GM10248 (cell line): ENCODE measurements around the gene KLF2.

Source experiments
- CTCF ChIA-PET: fragments of 300-600 bp; sonication (Branson Sonifier 250); formaldehyde crosslinking; extraction: SDS; loops from one replicate; lab custom pipeline; 2021; ENCODE audit warnings: antibody characterized with exemption; lab: Yijun Ruan, JAX
- POLR2A ChIA-PET: fragments of 350-650 bp; sonication (Branson Sonifier 250); formaldehyde crosslinking; extraction: SDS; loops from one replicate; lab custom pipeline; 2020; ENCODE audit warnings: antibody characterized with exemption; lab: Yijun Ruan, JAX
- DNase-seq: peaks from one replicate; pipeline ENCODE4 v3.0.0; 2012; ENCODE audit errors: extremely low spot score
- TF ChIP-seq, protein P1 (sequence below): IDR thresholded peaks from 2 replicates; pipeline ENCODE4 v1.5.1; 2012; ENCODE audit warnings: mild to moderate bottlenecking, low read depth; ENCODE audit errors: extremely low read depth, missing control alignments, control extremely low read depth

Gene KLF2

DNA sequence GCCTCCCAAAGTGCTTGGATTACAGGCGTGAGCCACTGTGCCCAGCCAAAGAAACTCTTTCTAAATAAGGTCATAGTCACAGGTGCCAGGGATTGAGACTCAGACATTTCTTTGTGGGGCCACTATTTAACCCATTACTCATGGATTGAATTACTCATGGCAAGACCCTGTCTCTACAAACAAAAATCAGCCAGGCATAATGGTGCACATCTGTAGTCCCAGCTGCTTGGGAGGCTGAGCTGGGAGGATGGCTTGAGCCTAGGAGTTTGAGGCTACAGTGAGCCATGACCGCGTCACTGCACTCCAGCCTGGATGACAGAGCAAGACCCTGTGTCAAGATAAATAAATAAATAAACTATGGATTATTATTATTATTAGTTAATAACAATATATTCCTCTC, 3.6 kb upstream of the KLF2 start:
- CTCF ChIA-PET: interaction anchor here (0.8 to 1.4 kb wide), 3 partner anchors 8 to 74 kb away, joined by 3 to 4 read pairs (median 3); no protein-coding TSS in a partner anchor
- POLR2A ChIA-PET: no interaction called here

DNA sequence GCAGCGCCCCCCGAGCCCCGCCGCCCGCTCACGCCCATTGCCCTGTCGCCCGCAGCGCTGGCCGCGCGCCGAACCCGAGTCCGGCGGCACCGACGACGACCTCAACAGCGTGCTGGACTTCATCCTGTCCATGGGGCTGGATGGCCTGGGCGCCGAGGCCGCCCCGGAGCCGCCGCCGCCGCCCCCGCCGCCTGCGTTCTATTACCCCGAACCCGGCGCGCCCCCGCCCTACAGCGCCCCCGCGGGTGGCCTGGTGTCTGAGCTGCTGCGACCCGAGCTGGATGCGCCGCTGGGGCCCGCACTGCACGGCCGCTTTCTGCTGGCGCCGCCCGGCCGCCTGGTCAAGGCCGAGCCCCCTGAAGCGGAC, 518 bp downstream of the KLF2 start:
- DNase-seq: no peak
- ChIA-PET POLR2A (interaction anchor here (1.0 to 1.8 kb wide), 6 partner anchors 9 to 57 kb away, joined by 3 to 16 read pairs (median 4); no protein-coding TSS in a partner anchor), CTCF (no interaction called here)
- TF ChIP-seq, protein P1, sequence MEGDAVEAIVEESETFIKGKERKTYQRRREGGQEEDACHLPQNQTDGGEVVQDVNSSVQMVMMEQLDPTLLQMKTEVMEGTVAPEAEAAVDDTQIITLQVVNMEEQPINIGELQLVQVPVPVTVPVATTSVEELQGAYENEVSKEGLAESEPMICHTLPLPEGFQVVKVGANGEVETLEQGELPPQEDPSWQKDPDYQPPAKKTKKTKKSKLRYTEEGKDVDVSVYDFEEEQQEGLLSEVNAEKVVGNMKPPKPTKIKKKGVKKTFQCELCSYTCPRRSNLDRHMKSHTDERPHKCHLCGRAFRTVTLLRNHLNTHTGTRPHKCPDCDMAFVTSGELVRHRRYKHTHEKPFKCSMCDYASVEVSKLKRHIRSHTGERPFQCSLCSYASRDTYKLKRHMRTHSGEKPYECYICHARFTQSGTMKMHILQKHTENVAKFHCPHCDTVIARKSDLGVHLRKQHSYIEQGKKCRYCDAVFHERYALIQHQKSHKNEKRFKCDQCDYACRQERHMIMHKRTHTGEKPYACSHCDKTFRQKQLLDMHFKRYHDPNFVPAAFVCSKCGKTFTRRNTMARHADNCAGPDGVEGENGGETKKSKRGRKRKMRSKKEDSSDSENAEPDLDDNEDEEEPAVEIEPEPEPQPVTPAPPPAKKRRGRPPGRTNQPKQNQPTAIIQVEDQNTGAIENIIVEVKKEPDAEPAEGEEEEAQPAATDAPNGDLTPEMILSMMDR: peak; percentile 21

More for the DNA sequence above, 3.6 kb upstream of the KLF2 start:
- no peak for DNase-seq
- TF ChIP-seq, protein P1: no peak

DNA sequence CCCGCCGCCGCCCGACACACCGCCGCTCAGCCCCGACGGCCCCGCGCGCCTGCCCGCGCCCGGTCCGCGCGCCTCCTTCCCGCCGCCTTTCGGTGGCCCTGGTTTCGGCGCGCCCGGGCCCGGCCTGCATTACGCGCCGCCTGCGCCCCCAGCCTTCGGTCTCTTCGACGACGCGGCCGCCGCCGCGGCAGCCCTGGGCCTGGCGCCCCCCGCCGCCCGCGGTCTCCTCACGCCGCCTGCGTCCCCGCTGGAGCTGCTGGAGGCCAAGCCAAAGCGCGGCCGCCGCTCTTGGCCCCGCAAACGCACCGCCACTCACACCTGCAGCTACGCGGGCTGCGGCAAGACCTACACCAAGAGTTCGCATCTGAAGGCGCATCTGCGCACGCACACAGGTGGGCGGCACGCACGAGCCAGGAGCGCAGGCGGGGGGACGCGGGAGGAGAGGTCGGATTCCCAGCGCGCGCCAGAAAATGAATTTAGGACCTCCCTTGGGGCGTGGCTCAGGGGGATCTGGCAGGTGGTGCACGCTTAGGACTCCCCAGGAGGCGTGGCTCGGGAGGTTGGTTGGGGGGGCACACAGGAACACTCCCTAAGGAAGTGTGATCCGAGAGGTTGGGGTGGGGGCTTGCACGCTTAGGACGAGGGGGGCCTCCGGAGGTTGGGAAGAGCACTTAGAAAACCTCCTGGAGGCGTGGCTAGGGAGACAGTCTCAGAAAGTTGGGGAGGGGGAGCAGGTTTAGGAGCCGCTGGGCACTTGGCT, 1.2 kb downstream of the KLF2 start:
- CTCF ChIA-PET: no interaction called here
- DNase-seq: no peak
- TF ChIP-seq, protein P1: no peak
- POLR2A ChIA-PET: interaction anchor here (1.8 kb wide), 1 partner anchor 13 kb away, joined by 16 read pairs; no protein-coding TSS in a partner anchor

DNA sequence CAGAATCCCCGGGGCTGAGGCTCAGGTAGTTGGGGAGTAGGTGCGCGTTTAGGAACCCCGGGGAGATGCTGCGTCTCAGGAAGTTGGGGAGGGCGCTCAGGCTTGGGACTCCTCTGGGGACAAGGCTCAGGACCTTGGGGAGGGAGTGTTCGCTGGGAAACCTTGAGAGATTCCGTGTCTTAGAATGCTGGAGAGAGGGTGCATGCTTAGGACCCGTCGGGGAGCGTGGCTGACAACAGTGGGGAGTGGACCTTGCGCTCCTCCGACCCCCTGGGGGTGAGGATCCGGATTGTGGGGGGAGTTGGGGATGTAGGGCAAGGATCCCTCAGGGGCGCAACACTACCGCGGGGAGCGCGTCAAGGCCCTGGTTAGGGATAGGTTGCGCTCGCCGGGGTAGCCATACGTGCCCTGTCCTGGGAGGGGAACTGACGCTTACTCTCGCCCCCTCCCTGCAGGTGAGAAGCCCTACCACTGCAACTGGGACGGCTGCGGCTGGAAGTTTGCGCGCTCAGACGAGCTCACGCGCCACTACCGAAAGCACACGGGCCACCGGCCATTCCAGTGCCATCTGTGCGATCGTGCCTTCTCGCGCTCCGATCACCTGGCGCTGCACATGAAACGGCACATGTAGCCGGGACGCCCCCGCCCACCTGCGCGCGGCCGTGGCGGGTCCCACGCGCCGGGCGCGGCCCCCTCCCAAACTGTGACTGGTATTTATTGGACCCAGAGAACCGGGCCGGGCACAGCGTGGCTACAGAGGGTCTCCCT, 2.0 kb downstream of the KLF2 start:
- TF ChIP-seq, protein P1: no peak
- CTCF ChIA-PET: no interaction called here
- POLR2A ChIA-PET: no interaction called here
- no peak for DNase-seq

DNA sequence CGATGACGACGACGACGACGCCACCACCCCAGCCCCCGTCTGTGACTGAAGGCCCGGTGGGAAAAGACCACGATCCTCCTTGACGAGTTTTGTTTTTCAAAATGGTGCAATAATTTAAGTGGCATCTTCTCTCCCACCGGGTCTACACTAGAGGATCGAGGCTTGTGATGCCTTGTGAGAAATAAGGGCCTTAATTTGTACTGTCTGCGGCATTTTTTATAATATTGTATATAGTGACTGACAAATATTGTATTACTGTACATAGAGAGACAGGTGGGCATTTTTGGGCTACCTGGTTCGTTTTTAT, 2.5 kb downstream of the KLF2 start:
- ChIA-PET POLR2A (no interaction called here), CTCF (interaction anchor here (1.9 kb wide), 1 partner anchor 12 kb away, joined by 10 read pairs; no protein-coding TSS in a partner anchor)
- no peak for DNase-seq
- TF ChIP-seq, protein P1: no peak

DNA sequence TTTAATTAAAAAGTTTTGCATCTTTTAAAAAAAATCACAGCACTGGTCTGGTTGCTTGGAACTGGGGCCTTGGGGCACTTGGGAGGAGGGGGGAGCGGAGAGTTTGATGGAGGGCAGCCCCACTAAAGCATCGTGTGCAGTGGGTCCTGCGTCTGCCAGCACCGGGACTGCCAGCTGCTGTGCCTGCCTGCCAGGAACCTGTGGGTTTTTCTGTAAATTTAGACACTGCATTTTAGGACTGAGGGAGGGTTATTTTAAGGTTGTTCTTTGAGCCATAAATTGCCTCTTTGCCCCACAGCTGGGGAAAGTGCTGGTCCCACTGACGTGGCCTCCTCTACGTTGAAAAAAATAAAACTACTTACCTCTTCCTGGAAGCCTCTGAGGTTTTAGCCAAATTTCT, 2.9 kb downstream of the KLF2 start:
- no peak for DNase-seq
- TF ChIP-seq, protein P1: no peak
- ChIA-PET POLR2A (no interaction called here), CTCF (interaction anchor here (1.9 to 2.3 kb wide), 2 partner anchors 11 to 15 kb away, joined by 5 to 10 read pairs; no protein-coding TSS in a partner anchor)
